ENCODE data around the gene TEAD3. TPM values are rescaled to one million over a fixed set of nuclear protein-coding genes. Genes with fewer than 3 reads are reported as not detected.

The TEAD3 gene
- total RNA-seq, 1 donor from 2014 or later: 6.8 TPM

GRCh38 chr6:35461270-35461669 lies 35.6 kb downstream of the TEAD3 start:
- Histone ChIP-seq H3K4me1 (ENCODE audit: control insufficient read depth in 3 of 3, insufficient read depth in 3 of 3, low read length in 3 of 3) (no peaks in the 10 kb centered on the region), H3K27me3 (ENCODE audit: control insufficient read depth in 3 of 3, insufficient read depth in 3 of 3, low read length in 3 of 3) (no peaks in the 10 kb centered on the region), H3K27ac (ENCODE audit: low read depth, low read length) (no peak overlapping the region), H3K9me3 (ENCODE audit: control insufficient read depth in 3 of 3, low read length in 3 of 3) (no peaks in the 10 kb centered on the region), H3K9ac (ENCODE audit: low read depth in 1 of 3, low read length in 3 of 3) (no peak overlapping the region), H3K36me3 (ENCODE audit: control insufficient read depth in 3 of 3, insufficient read depth in 3 of 3, low read length in 3 of 3) (peaks cover 18 to 32% (median 20%) of the 10 kb centered on the region in 3 donors), H3K4me3 (ENCODE audit: low read length in 3 of 3) (no peak overlapping the region)

DNA sequence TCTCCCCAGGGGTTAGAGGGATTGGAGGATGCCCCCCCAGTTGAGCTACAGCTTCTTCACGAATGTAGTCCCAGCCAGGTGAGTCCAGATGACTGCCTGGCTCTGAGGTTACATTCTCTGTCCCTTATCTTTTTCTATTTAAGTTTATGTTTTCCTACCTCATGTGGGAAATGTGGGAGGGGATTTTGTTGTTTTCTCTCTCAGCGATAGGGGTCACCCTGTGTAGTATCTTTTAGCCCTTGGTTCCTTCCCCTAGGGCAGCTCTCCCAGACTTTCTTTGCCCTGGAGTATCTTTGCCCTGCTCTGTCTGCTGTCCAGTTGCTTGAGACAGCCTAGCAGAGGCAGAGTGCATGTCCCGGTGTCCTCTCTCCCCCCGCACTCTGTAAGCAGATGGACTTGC lies 39.0 kb downstream of the TEAD3 start:
- peaks cover 19 to 33% (median 22%) of the 10 kb centered on the region in 3 donors for H3K36me3 ChIP-seq (ENCODE audit: control insufficient read depth in 3 of 3, insufficient read depth in 3 of 3, low read length in 3 of 3)
- H3K9me3 ChIP-seq (ENCODE audit: control insufficient read depth in 3 of 3, low read length in 3 of 3): no peaks in the 10 kb centered on the region
- no peak overlapping the region for H3K27ac ChIP-seq (ENCODE audit: low read depth, low read length)
- no peak overlapping the region for H3K9ac ChIP-seq (ENCODE audit: low read depth in 1 of 3, low read length in 3 of 3)
- no peak overlapping the region for H3K4me3 ChIP-seq (ENCODE audit: low read length in 3 of 3)
- peaks cover 27 to 28% (median 27%) of the 10 kb centered on the region in 3 donors for H3K4me1 ChIP-seq (ENCODE audit: control insufficient read depth in 3 of 3, insufficient read depth in 3 of 3, low read length in 3 of 3)
- H3K27me3 ChIP-seq (ENCODE audit: control insufficient read depth in 3 of 3, insufficient read depth in 3 of 3, low read length in 3 of 3): no peaks in the 10 kb centered on the region

- Histone ChIP-seq H3K9me3 (ENCODE audit: control insufficient read depth in 3 of 3, low read length in 3 of 3) (no peaks in the 10 kb centered on the region), H3K9ac (ENCODE audit: low read depth in 1 of 3, low read length in 3 of 3) (peak overlapping the region; percentile 28 to 68 (median 54)), H3K27ac (ENCODE audit: low read depth, low read length) (peak overlapping the region; percentile 80), H3K4me3 (ENCODE audit: low read length in 3 of 3) (peak overlapping the region in 2 of 3 donors; percentile 35 to 45), H3K27me3 (ENCODE audit: control insufficient read depth in 3 of 3, insufficient read depth in 3 of 3, low read length in 3 of 3) (no peaks in the 10 kb centered on the region), H3K36me3 (ENCODE audit: control insufficient read depth in 3 of 3, insufficient read depth in 3 of 3, low read length in 3 of 3) (peaks cover 15 to 32% (median 15%) of the 10 kb centered on the region in 3 donors), H3K4me1 (ENCODE audit: control insufficient read depth in 3 of 3, insufficient read depth in 3 of 3, low read length in 3 of 3) (peaks cover 31 to 37% (median 36%) of the 10 kb centered on the region in 3 donors)
Observed at GRCh38 chr6:35454391-35455110, 42.3 kb downstream of the TEAD3 start.

- peak overlapping the region; percentile 53 to 81 (median 54) for H3K9ac ChIP-seq (ENCODE audit: low read depth in 1 of 3, low read length in 3 of 3)
Observed at GRCh38 chr6:35453236-35453635, 43.6 kb downstream of the TEAD3 start.

GRCh38 chr6:35452183-35453090 lies 44.4 kb downstream of the TEAD3 start, which contains the start of gene FANCE:
Gene FANCE (plus strand): TSS chr6:35452338. CDS start chr6:35452546, 208 bp downstream.
- H3K9me3 ChIP-seq (ENCODE audit: control insufficient read depth in 3 of 3, low read length in 3 of 3): no peaks in the 10 kb centered on the region
- peak within 1 kb of the TSS; percentile 80 for H3K27ac ChIP-seq (ENCODE audit: low read depth, low read length)
- H3K4me3 ChIP-seq (ENCODE audit: low read length in 3 of 3): peak within 1 kb of the TSS; percentile 66 to 79 (median 79)
- peak within 1 kb of the TSS; percentile 54 to 81 (median 75) for H3K9ac ChIP-seq (ENCODE audit: low read depth in 1 of 3, low read length in 3 of 3)
- peaks cover 6 to 13% (median 8%) of the 10 kb centered on the region in 3 donors for H3K36me3 ChIP-seq (ENCODE audit: control insufficient read depth in 3 of 3, insufficient read depth in 3 of 3, low read length in 3 of 3)
- peaks cover 31 to 37% (median 36%) of the 10 kb centered on the region in 3 donors for H3K4me1 ChIP-seq (ENCODE audit: control insufficient read depth in 3 of 3, insufficient read depth in 3 of 3, low read length in 3 of 3)
- no peaks in the 10 kb centered on the region for H3K27me3 ChIP-seq (ENCODE audit: control insufficient read depth in 3 of 3, insufficient read depth in 3 of 3, low read length in 3 of 3)

More at GRCh38 chr6:35453236-35453635, 43.6 kb downstream of the TEAD3 start:
- H3K36me3 ChIP-seq (ENCODE audit: control insufficient read depth in 3 of 3, insufficient read depth in 3 of 3, low read length in 3 of 3): peaks cover 9 to 20% (median 11%) of the 10 kb centered on the region in 3 donors
- peak overlapping the region; percentile 80 for H3K27ac ChIP-seq (ENCODE audit: low read depth, low read length)
- H3K27me3 ChIP-seq (ENCODE audit: control insufficient read depth in 3 of 3, insufficient read depth in 3 of 3, low read length in 3 of 3): no peaks in the 10 kb centered on the region
- no peaks in the 10 kb centered on the region for H3K9me3 ChIP-seq (ENCODE audit: control insufficient read depth in 3 of 3, low read length in 3 of 3)
- H3K4me3 ChIP-seq (ENCODE audit: low read length in 3 of 3): peak overlapping the region; percentile 60 to 79 (median 79)
- H3K4me1 ChIP-seq (ENCODE audit: control insufficient read depth in 3 of 3, insufficient read depth in 3 of 3, low read length in 3 of 3): peaks cover 31 to 37% (median 36%) of the 10 kb centered on the region in 3 donors

DNA sequence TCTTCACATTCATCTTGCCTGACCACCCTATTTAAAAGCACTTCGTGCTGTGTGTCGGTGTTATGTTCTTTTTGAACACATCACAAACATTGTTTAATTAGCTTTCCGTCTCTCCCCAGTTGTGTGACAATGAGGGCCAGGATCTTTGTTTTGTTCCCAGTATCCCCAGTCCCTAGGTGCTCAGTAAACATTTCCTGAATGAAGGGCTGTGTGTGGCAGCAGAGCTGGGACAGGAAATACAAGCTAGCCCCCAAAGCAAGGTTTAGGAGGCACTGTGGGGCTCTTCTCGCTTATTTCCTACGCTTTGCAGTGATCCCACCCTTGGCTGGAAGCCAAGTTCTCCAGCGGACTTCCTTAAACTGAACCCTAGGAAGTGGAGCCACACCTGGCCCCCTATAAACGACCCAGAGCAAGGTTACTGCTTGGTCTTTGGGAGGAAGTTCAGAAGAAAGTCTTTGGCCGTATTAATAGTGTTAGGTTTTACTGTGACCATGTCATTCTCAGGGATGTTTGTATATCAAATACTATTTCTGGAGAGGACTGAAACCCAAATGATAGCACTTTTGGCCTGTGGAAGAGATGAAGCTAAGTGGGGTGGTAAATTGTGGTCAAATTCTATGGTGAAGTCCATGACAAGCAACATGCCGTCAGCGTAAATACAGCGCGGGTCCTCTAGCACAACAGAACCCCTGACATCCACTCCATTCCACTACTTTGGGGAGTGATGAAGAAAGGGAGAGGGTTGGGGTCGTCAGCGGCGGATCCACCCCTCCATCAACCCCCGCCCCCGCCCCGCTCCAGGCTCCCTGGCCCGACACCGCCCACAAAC lies 45.3 kb downstream of the TEAD3 start:
- Histone ChIP-seq H3K36me3 (ENCODE audit: control insufficient read depth in 3 of 3, insufficient read depth in 3 of 3, low read length in 3 of 3) (peaks cover 3 to 11% (median 4%) of the 10 kb centered on the region in 3 donors), H3K27ac (ENCODE audit: low read depth, low read length) (peak overlapping the region; percentile 77), H3K4me1 (ENCODE audit: control insufficient read depth in 3 of 3, insufficient read depth in 3 of 3, low read length in 3 of 3) (peaks cover 31 to 37% (median 36%) of the 10 kb centered on the region in 3 donors), H3K4me3 (ENCODE audit: low read length in 3 of 3) (peak overlapping the region; percentile 57 to 66 (median 57)), H3K9ac (ENCODE audit: low read depth in 1 of 3, low read length in 3 of 3) (no peak overlapping the region), H3K27me3 (ENCODE audit: control insufficient read depth in 3 of 3, insufficient read depth in 3 of 3, low read length in 3 of 3) (no peaks in the 10 kb centered on the region), H3K9me3 (ENCODE audit: control insufficient read depth in 3 of 3, low read length in 3 of 3) (no peaks in the 10 kb centered on the region)

DNA sequence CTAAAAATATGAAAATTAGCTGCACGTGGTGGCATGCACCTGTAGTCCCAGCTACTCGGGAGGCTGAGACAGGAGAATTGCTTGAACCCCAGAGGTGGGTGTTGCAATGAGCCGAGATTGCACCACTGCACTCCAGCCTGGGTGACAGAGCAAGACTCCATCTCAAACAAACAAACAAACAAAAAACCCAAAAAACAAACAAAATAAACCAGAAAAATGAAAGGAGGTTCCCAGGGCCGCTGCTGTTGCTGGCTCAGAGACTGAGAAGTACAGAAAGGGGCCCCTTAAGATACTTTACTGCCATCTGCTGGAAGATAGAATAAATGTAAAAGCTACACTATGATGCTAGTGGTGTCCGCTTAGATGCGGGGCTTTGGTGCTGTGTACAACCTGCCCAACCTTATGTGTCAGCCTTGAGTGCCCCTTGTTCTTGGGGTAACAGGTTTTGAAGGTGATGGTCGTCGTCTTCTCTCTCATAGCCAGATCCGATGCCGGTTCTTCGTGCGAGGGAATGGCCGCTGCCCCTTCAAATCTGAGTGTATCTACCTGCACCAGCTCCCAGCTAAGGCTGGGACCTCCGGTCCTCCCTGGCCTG lies 47.5 kb downstream of the TEAD3 start:
- Histone ChIP-seq H3K27me3 (ENCODE audit: control insufficient read depth in 3 of 3, insufficient read depth in 3 of 3, low read length in 3 of 3) (no peaks in the 10 kb centered on the region), H3K9me3 (ENCODE audit: control insufficient read depth in 3 of 3, low read length in 3 of 3) (no peaks in the 10 kb centered on the region), H3K9ac (ENCODE audit: low read depth in 1 of 3, low read length in 3 of 3) (no peak overlapping the region), H3K4me3 (ENCODE audit: low read length in 3 of 3) (no peak overlapping the region), H3K27ac (ENCODE audit: low read depth, low read length) (no peak overlapping the region), H3K36me3 (ENCODE audit: control insufficient read depth in 3 of 3, insufficient read depth in 3 of 3, low read length in 3 of 3) (peaks cover 0 to 2% (median 0%) of the 10 kb centered on the region in 3 donors), H3K4me1 (ENCODE audit: control insufficient read depth in 3 of 3, insufficient read depth in 3 of 3, low read length in 3 of 3) (peaks cover 14 to 23% (median 23%) of the 10 kb centered on the region in 3 donors)

GRCh38 chr6:35448191-35448590 lies 48.7 kb downstream of the TEAD3 start:
- Histone ChIP-seq H3K27me3 (ENCODE audit: control insufficient read depth in 3 of 3, insufficient read depth in 3 of 3, low read length in 3 of 3) (no peaks in the 10 kb centered on the region), H3K4me1 (ENCODE audit: control insufficient read depth in 3 of 3, insufficient read depth in 3 of 3, low read length in 3 of 3) (peaks cover 3 to 11% (median 11%) of the 10 kb centered on the region in 3 donors), H3K4me3 (ENCODE audit: low read length in 3 of 3) (no peak overlapping the region), H3K9ac (ENCODE audit: low read depth in 1 of 3, low read length in 3 of 3) (peak overlapping the region in 1 of 3 donors; percentile 20), H3K27ac (ENCODE audit: low read depth, low read length) (no peak overlapping the region), H3K36me3 (ENCODE audit: control insufficient read depth in 3 of 3, insufficient read depth in 3 of 3, low read length in 3 of 3) (peaks cover 0 to 2% (median 0%) of the 10 kb centered on the region in 3 donors), H3K9me3 (ENCODE audit: control insufficient read depth in 3 of 3, low read length in 3 of 3) (no peaks in the 10 kb centered on the region)

DNA sequence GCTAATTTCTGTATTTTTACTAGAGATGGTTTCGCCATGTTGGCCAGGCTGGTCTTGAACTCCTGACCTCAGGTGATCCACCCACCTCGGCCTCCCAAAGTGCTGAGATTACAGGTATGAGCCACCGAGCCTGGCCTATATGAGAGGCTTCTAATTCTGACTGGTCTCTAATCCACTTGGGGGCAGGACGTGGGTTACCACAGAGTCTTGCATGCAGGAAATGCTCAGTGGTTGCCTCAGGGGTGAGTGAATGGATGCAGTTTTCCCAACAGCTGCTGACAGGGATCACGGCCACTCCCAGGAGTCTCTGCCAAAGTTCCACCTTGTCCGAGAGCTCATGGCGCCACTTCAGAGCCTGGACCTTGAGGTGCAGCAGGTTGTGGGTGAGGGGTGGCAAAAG lies 51.2 kb downstream of the TEAD3 start:
- no peak overlapping the region for H3K4me3 ChIP-seq (ENCODE audit: low read length in 3 of 3)
- no peaks in the 10 kb centered on the region for H3K9me3 ChIP-seq (ENCODE audit: control insufficient read depth in 3 of 3, low read length in 3 of 3)
- H3K4me1 ChIP-seq (ENCODE audit: control insufficient read depth in 3 of 3, insufficient read depth in 3 of 3, low read length in 3 of 3): no peaks in the 10 kb centered on the region
- no peak overlapping the region for H3K27ac ChIP-seq (ENCODE audit: low read depth, low read length)
- H3K27me3 ChIP-seq (ENCODE audit: control insufficient read depth in 3 of 3, insufficient read depth in 3 of 3, low read length in 3 of 3): no peaks in the 10 kb centered on the region
- H3K36me3 ChIP-seq (ENCODE audit: control insufficient read depth in 3 of 3, insufficient read depth in 3 of 3, low read length in 3 of 3): peaks cover 0 to 2% (median 0%) of the 10 kb centered on the region in 3 donors
- H3K9ac ChIP-seq (ENCODE audit: low read depth in 1 of 3, low read length in 3 of 3): no peak overlapping the region

Measured in skeletal muscle tissue (tissue), 4 donors.